Ectodermal cell (in vitro differentiated cells): ENCODE results near the gene MOSPD3.

Source experiments
- H3K27ac ChIP-seq: 2 replicates; pipeline ENCODE4 v1.7.0; 2013; ENCODE audit warnings: mild to moderate bottlenecking, low read depth, low read length; ENCODE audit not compliant: insufficient read depth, poor library complexity, severe bottlenecking
- H3K27me3 ChIP-seq: 2 replicates; pipeline ENCODE4 v1.7.0; 2013; ENCODE audit warnings: mild to moderate bottlenecking, low read length; ENCODE audit not compliant: insufficient read depth, control insufficient read depth, poor library complexity, severe bottlenecking
- H3K36me3 ChIP-seq: one replicate; pipeline ENCODE4 v1.7.0; 2013; ENCODE audit warnings: low read length; ENCODE audit not compliant: control insufficient read depth, insufficient read depth
- H3K4me1 ChIP-seq: one replicate; pipeline ENCODE4 v1.7.0; 2013; ENCODE audit warnings: low read length; ENCODE audit not compliant: control insufficient read depth, insufficient read depth
- H3K4me3 ChIP-seq: 2 replicates; pipeline ENCODE4 v1.7.0; 2013; ENCODE audit warnings: low read depth, low read length, control low read depth; ENCODE audit not compliant: insufficient read depth
- H3K9me3 ChIP-seq: 2 replicates; pipeline ENCODE4 v1.7.0; 2013; ENCODE audit warnings: mild to moderate bottlenecking, low read length, moderate library complexity; ENCODE audit not compliant: control insufficient read depth
- WGBS, 2 experiments: methylation state at CpG; one replicate each; pipeline ENCODE4 v1.1.7; 2013; ENCODE audit warnings: missing lambda C conversion rate in 2 of 2; 5-methylcytosine and 5-hydroxymethylcytosine counted together

MOSPD3 gene

DNA sequence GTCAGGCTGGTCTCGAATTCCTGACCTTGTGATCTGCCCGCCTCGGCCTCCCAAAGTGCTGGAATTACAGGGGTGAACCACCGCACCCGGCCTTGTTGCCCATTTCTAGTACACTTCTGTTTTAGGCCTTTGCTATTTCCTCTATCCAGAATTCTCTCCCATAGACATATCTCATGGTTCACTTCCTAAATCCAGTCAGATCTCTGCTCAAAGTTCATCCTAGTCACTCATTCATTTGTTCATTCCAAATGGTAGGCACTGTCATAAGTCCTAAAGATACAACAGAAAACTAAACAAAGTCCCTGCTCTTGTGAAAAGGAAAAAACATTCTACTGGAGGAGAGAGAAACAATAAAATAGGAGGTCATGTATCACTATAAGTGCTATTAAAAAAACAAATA lies 2.4 kb upstream of the MOSPD3 start:
- H3K4me3 ChIP-seq = no peak overlapping the region
- H3K4me1 ChIP-seq = peaks cover 6% of the 10 kb centered on the region
- no peaks in the 10 kb centered on the region for H3K9me3 ChIP-seq
- WGBS, 2 experiments = 92 to 95% methylated on average over 5 of the region's 5 CpGs
- no peaks in the 10 kb centered on the region for H3K36me3 ChIP-seq
- H3K27ac ChIP-seq = no peak overlapping the region
- peaks cover 18% of the 10 kb centered on the region for H3K27me3 ChIP-seq

- Histone ChIP-seq H3K9me3 (no peaks in the 10 kb centered on the region), H3K27ac (no peak overlapping the region), H3K27me3 (no peaks in the 10 kb centered on the region), H3K4me1 (no peaks in the 10 kb centered on the region), H3K36me3 (no peaks in the 10 kb centered on the region), H3K4me3 (peak overlapping the region; percentile 76)
- 9 to 10% methylated on average over 29 of the region's 29 CpGs for WGBS, 2 experiments
Observed at GRCh38 chr7:100612730-100613390, 520 bp downstream of the MOSPD3 start.

GRCh38 chr7:100613412-100614175 lies 1.3 kb downstream of the MOSPD3 start:
- Histone ChIP-seq H3K9me3 (no peaks in the 10 kb centered on the region), H3K4me1 (no peaks in the 10 kb centered on the region), H3K27ac (no peak overlapping the region), H3K36me3 (no peaks in the 10 kb centered on the region), H3K27me3 (no peaks in the 10 kb centered on the region), H3K4me3 (peak overlapping the region; percentile 76)
- 92 to 93% methylated on average over 13 of the region's 13 CpGs for WGBS, 2 experiments

GRCh38 chr7:100614308-100614861 lies 2.0 kb downstream of the MOSPD3 start:
- Histone ChIP-seq H3K36me3 (no peaks in the 10 kb centered on the region), H3K4me1 (no peaks in the 10 kb centered on the region), H3K27ac (no peak overlapping the region), H3K27me3 (no peaks in the 10 kb centered on the region), H3K4me3 (no peak overlapping the region), H3K9me3 (no peaks in the 10 kb centered on the region)
- WGBS, 2 experiments = 89 to 91% methylated on average over 5 to 6 of the region's 6 CpGs

- 92 to 94% methylated on average over 6 of the region's 6 CpGs for WGBS, 2 experiments
- no peaks in the 10 kb centered on the region for H3K4me1 ChIP-seq
- no peaks in the 10 kb centered on the region for H3K9me3 ChIP-seq
- no peaks in the 10 kb centered on the region for H3K27me3 ChIP-seq
- H3K36me3 ChIP-seq = no peaks in the 10 kb centered on the region
- H3K27ac ChIP-seq = no peak overlapping the region
- no peak overlapping the region for H3K4me3 ChIP-seq
Observed at GRCh38 chr7:100620239-100620638, 7.9 kb downstream of the MOSPD3 start.

- H3K27me3 ChIP-seq = peaks cover 2% of the 10 kb centered on the region
- H3K4me1 ChIP-seq = no peaks in the 10 kb centered on the region
- H3K27ac ChIP-seq = no peak overlapping the region
- H3K9me3 ChIP-seq = no peaks in the 10 kb centered on the region
- WGBS, 2 experiments = 93 to 94% methylated on average over 23 of the region's 23 CpGs
- H3K4me3 ChIP-seq = no peak overlapping the region
- H3K36me3 ChIP-seq = no peaks in the 10 kb centered on the region
Observed at GRCh38 chr7:100620804-100621203, 8.5 kb downstream of the MOSPD3 start.

DNA sequence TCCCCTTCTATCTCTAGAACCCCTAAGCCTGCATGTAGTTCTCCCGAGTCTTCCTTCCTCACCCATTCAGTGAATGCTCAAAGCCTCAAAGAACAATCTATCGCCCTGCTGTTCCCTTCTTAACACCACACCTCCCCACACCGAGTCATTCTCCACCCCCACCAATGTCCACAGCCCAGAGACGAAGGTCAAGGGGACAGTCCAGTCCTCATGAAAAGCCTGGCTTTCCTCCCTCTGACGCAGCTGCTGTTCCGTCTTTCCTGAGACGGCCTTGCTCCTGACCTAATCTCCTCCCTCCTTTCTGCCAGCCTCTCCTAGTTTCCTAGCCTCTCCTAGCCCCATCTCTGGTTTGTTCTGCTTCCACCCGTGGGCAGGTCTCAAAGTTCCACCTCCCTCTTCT lies 9.2 kb downstream of the MOSPD3 start:
- no peaks in the 10 kb centered on the region for H3K9me3 ChIP-seq
- no peaks in the 10 kb centered on the region for H3K36me3 ChIP-seq
- H3K27ac ChIP-seq = no peak overlapping the region
- no peaks in the 10 kb centered on the region for H3K4me1 ChIP-seq
- H3K4me3 ChIP-seq = no peak overlapping the region
- H3K27me3 ChIP-seq = peaks cover 8% of the 10 kb centered on the region
- WGBS, 2 experiments = 85 to 87% methylated on average over 8 of the region's 8 CpGs

- peaks cover 5% of the 10 kb centered on the region for H3K4me1 ChIP-seq
- WGBS, 2 experiments = 91% methylated on average over 15 of the region's 15 CpGs
- H3K9me3 ChIP-seq = no peaks in the 10 kb centered on the region
- no peak overlapping the region for H3K4me3 ChIP-seq
- peaks cover 15% of the 10 kb centered on the region for H3K27me3 ChIP-seq
- H3K36me3 ChIP-seq = no peaks in the 10 kb centered on the region
- H3K27ac ChIP-seq = no peak overlapping the region
Observed at GRCh38 chr7:100623951-100624824, 11.8 kb downstream of the MOSPD3 start.

- peak overlapping the region; percentile 36 for H3K4me3 ChIP-seq
- no peaks in the 10 kb centered on the region for H3K36me3 ChIP-seq
- peaks cover 5% of the 10 kb centered on the region for H3K4me1 ChIP-seq
- H3K9me3 ChIP-seq = no peaks in the 10 kb centered on the region
- peaks cover 15% of the 10 kb centered on the region for H3K27me3 ChIP-seq
- 23 to 28% methylated on average over 3 of the region's 3 CpGs for WGBS, 2 experiments
- no peak overlapping the region for H3K27ac ChIP-seq
Observed at GRCh38 chr7:100626055-100626454, 13.7 kb downstream of the MOSPD3 start.
